Measurements from ENCODE around the gene CSMD2.

CSMD2 gene

GRCh38 chr1:33758698-33759097 lies 406.3 kb downstream of the CSMD2 start:
- TF ChIP-seq CTCF (IDR thresholded peaks at IDR 0.05), result no peak
- no peaks in the 10 kb centered on the region for H3K36me3 ChIP-seq
- H3K27ac ChIP-seq, result no peak overlapping the region
- no peaks in the 10 kb centered on the region for H3K4me1 ChIP-seq (ENCODE audit: control insufficient read depth in 1 of 2, insufficient read depth in 1 of 2, low read depth in 1 of 2, low read length in 1 of 2)
- H3K4me3 ChIP-seq (ENCODE audit: low read depth in 1 of 2, low read length in 1 of 2), result no peak overlapping the region
- no peaks in the 10 kb centered on the region for H3K9me3 ChIP-seq
- no peaks in the 10 kb centered on the region for H3K27me3 ChIP-seq

GRCh38 chr1:33753087-33753856 lies 411.8 kb downstream of the CSMD2 start:
- Histone ChIP-seq H3K27me3 (no peaks in the 10 kb centered on the region), H3K27ac (no peak overlapping the region), H3K4me3 (ENCODE audit: low read depth in 1 of 2, low read length in 1 of 2) (no peak overlapping the region), H3K36me3 (no peaks in the 10 kb centered on the region), H3K9me3 (no peaks in the 10 kb centered on the region), H3K4me1 (ENCODE audit: control insufficient read depth in 1 of 2, insufficient read depth in 1 of 2, low read depth in 1 of 2, low read length in 1 of 2) (no peaks in the 10 kb centered on the region)
- no peak for TF ChIP-seq CTCF (IDR thresholded peaks at IDR 0.05)

GRCh38 chr1:33745942-33746341 lies 419.1 kb downstream of the CSMD2 start:
- H3K27ac ChIP-seq, result no peak overlapping the region
- no peaks in the 10 kb centered on the region for H3K4me1 ChIP-seq (ENCODE audit: control insufficient read depth in 1 of 2, insufficient read depth in 1 of 2, low read depth in 1 of 2, low read length in 1 of 2)
- no peak overlapping the region for H3K4me3 ChIP-seq (ENCODE audit: low read depth in 1 of 2, low read length in 1 of 2)
- no peak for TF ChIP-seq CTCF (IDR thresholded peaks at IDR 0.05)
- H3K27me3 ChIP-seq, result no peaks in the 10 kb centered on the region
- no peaks in the 10 kb centered on the region for H3K36me3 ChIP-seq
- no peaks in the 10 kb centered on the region for H3K9me3 ChIP-seq

- H3K36me3 ChIP-seq, result no peaks in the 10 kb centered on the region
- TF ChIP-seq CTCF (IDR thresholded peaks at IDR 0.05), result no peak
- H3K27ac ChIP-seq, result no peak overlapping the region
- H3K4me3 ChIP-seq (ENCODE audit: low read depth in 1 of 2, low read length in 1 of 2), result no peak overlapping the region
- no peaks in the 10 kb centered on the region for H3K9me3 ChIP-seq
- H3K4me1 ChIP-seq (ENCODE audit: control insufficient read depth in 1 of 2, insufficient read depth in 1 of 2, low read depth in 1 of 2, low read length in 1 of 2), result no peaks in the 10 kb centered on the region
- no peaks in the 10 kb centered on the region for H3K27me3 ChIP-seq
Observed at GRCh38 chr1:33743221-33743998, 421.6 kb downstream of the CSMD2 start.

- Histone ChIP-seq H3K4me1 (ENCODE audit: control insufficient read depth in 1 of 2, insufficient read depth in 1 of 2, low read depth in 1 of 2, low read length in 1 of 2) (no peaks in the 10 kb centered on the region), H3K4me3 (ENCODE audit: low read depth in 1 of 2, low read length in 1 of 2) (no peak overlapping the region), H3K27ac (no peak overlapping the region), H3K9me3 (no peaks in the 10 kb centered on the region), H3K27me3 (no peaks in the 10 kb centered on the region), H3K36me3 (no peaks in the 10 kb centered on the region)
- no peak for TF ChIP-seq CTCF (IDR thresholded peaks at IDR 0.05)
Observed at GRCh38 chr1:33742663-33743062, 422.4 kb downstream of the CSMD2 start.

Measured in neutrophil (primary cell).